ENCODE results near the gene ZNF559.

- TF ChIP-seq POLR2A (IDR thresholded peaks at IDR 0.05) (no peak), CTCF (IDR thresholded peaks at IDR 0.05) (no peak), POLR2AphosphoS5 (IDR thresholded peaks at IDR 0.05) (no peak)
These were observed 10.2 kb upstream of the ZNF559 start for GRCh38 chr19:9313756-9314155.
